ENCODE measurements around the gene DGUOK. TPM values are rescaled to one million over a fixed set of nuclear protein-coding genes. Genes with fewer than 3 reads are reported as not detected.

The DGUOK gene
- polyA plus RNA-seq, 1 donor from 2014 or later: 168 TPM

DNA sequence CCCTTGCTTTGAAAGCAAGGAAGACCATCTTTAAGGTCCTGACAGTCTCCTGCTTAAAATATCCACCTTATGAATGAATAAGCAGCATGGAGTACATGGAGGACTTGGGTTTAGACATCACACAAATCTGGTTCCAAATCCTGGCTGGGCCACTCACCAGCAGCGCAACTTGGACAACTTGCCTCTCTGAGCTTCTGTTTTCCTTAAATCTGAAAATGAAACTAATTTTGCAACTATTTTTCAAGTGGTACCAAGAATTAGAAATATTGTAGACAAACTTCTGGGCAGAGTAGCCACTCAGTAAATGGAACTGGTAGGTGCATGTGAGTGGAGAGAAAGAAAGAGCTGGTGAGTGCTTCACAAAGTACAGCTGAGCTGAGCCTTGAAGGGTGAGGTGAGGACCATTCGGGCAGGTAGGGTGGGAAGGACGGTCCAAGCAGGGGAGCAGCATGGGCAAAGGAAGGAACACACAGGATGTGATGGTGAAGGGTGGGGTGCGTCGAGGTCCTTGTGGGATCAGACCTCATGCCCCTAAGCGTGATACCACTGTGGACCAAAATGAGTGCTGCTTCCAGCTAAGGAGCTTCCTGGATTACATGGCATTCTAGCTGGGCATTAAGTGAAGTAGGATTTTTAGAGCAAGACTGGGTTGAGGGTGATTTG, 43.6 kb downstream of the DGUOK start:
- Histone ChIP-seq H3K4me2 (ENCODE audit: low read length) (no peak overlapping the region), H3K27me3 (ENCODE audit: insufficient read depth, low read depth, low read length) (no peaks in the 10 kb centered on the region), H2AFZ (ENCODE audit: low read depth, low read length) (no peak overlapping the region), H3F3A (ENCODE audit: insufficient read depth, low read length, poor library complexity, severe bottlenecking) (no peaks in the 10 kb centered on the region), H3K9ac (ENCODE audit: low read length) (no peak overlapping the region), H3K27ac (ENCODE audit: low read length) (no peak overlapping the region), H3K79me2 (replicated peaks; ENCODE audit: insufficient read depth, low read length) (no peaks in the 10 kb centered on the region), H4K20me1 (ENCODE audit: insufficient read depth) (no peaks in the 10 kb centered on the region), H3K4me3 (ENCODE audit: low read length) (no peak overlapping the region), H3K36me3 (ENCODE audit: insufficient read depth, low read length) (no peaks in the 10 kb centered on the region), H3K9me3 (ENCODE audit: low read length) (no peaks in the 10 kb centered on the region), H3K9me2 (ENCODE audit: insufficient read depth, low read length) (no peaks in the 10 kb centered on the region)
- TF ChIP-seq EZH2 (IDR thresholded peaks at IDR 0.05; ENCODE audit: borderline replicate concordance, insufficient read depth, low read length, poor library complexity, severe bottlenecking) (no peak), POLR2AphosphoS5 (IDR thresholded peaks at IDR 0.05) (no peak), MXI1 (conservative IDR thresholded peaks at IDR 0.05; ENCODE audit: poor library complexity, severe bottlenecking) (no peak), TAF1 (IDR thresholded peaks at IDR 0.05; ENCODE audit: low read depth) (no peak), EP300 (conservative IDR thresholded peaks at IDR 0.05; ENCODE audit: poor library complexity, severe bottlenecking) (no peak), SMC3 (conservative IDR thresholded peaks at IDR 0.05; ENCODE audit: poor library complexity) (no peak), RAD21 (conservative IDR thresholded peaks at IDR 0.05) (no peak)
- TF ChIP-seq, protein P1, sequence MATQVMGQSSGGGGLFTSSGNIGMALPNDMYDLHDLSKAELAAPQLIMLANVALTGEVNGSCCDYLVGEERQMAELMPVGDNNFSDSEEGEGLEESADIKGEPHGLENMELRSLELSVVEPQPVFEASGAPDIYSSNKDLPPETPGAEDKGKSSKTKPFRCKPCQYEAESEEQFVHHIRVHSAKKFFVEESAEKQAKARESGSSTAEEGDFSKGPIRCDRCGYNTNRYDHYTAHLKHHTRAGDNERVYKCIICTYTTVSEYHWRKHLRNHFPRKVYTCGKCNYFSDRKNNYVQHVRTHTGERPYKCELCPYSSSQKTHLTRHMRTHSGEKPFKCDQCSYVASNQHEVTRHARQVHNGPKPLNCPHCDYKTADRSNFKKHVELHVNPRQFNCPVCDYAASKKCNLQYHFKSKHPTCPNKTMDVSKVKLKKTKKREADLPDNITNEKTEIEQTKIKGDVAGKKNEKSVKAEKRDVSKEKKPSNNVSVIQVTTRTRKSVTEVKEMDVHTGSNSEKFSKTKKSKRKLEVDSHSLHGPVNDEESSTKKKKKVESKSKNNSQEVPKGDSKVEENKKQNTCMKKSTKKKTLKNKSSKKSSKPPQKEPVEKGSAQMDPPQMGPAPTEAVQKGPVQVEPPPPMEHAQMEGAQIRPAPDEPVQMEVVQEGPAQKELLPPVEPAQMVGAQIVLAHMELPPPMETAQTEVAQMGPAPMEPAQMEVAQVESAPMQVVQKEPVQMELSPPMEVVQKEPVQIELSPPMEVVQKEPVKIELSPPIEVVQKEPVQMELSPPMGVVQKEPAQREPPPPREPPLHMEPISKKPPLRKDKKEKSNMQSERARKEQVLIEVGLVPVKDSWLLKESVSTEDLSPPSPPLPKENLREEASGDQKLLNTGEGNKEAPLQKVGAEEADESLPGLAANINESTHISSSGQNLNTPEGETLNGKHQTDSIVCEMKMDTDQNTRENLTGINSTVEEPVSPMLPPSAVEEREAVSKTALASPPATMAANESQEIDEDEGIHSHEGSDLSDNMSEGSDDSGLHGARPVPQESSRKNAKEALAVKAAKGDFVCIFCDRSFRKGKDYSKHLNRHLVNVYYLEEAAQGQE (IDR thresholded peaks at IDR 0.05; ENCODE audit: borderline replicate concordance): no peak
- TF ChIP-seq, protein P2, sequence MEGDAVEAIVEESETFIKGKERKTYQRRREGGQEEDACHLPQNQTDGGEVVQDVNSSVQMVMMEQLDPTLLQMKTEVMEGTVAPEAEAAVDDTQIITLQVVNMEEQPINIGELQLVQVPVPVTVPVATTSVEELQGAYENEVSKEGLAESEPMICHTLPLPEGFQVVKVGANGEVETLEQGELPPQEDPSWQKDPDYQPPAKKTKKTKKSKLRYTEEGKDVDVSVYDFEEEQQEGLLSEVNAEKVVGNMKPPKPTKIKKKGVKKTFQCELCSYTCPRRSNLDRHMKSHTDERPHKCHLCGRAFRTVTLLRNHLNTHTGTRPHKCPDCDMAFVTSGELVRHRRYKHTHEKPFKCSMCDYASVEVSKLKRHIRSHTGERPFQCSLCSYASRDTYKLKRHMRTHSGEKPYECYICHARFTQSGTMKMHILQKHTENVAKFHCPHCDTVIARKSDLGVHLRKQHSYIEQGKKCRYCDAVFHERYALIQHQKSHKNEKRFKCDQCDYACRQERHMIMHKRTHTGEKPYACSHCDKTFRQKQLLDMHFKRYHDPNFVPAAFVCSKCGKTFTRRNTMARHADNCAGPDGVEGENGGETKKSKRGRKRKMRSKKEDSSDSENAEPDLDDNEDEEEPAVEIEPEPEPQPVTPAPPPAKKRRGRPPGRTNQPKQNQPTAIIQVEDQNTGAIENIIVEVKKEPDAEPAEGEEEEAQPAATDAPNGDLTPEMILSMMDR (IDR thresholded peaks at IDR 0.05; ENCODE audit: poor library complexity, severe bottlenecking): no peak

DNA sequence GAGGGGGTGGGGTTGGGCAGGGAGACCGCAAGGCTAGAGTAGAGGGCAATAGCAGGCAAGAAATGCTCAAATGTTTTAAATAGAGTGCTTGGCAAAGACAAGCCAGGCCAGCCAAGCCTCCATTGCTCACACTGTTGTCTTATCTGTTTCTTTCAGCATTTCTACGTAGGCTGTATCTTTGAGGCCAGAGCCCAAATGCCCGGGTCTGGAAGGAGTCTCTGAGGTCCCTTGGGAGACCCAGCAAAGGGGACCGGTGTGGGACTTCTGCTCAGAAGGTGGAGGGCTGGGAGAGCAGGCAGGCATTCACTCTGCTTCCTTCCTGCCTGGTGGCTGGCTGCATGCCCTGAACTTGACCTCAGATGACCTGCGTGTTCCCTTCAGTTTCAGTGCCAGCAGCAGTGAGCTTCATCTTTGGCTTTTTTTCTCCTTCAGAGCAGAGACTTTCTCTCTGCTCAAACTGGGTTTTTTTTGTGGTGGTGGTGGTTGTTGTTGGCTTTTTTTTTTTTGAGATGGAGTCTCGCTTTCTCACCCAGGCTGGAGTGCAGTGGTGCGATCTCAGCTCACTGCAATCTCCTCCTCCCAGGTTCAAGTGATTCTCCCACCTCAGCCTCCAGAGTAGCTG, 44.3 kb downstream of the DGUOK start:
- Histone ChIP-seq H3K9me2 (ENCODE audit: insufficient read depth, low read length) (no peaks in the 10 kb centered on the region), H3K4me3 (ENCODE audit: low read length) (no peak overlapping the region), H2AFZ (ENCODE audit: low read depth, low read length) (no peak overlapping the region), H3K36me3 (ENCODE audit: insufficient read depth, low read length) (no peaks in the 10 kb centered on the region), H3K9ac (ENCODE audit: low read length) (no peak overlapping the region), H3K27ac (ENCODE audit: low read length) (no peak overlapping the region), H3K27me3 (ENCODE audit: insufficient read depth, low read depth, low read length) (no peaks in the 10 kb centered on the region), H3K79me2 (replicated peaks; ENCODE audit: insufficient read depth, low read length) (no peaks in the 10 kb centered on the region), H4K20me1 (ENCODE audit: insufficient read depth) (no peaks in the 10 kb centered on the region), H3K4me2 (ENCODE audit: low read length) (no peak overlapping the region), H3K9me3 (ENCODE audit: low read length) (no peaks in the 10 kb centered on the region), H3F3A (ENCODE audit: insufficient read depth, low read length, poor library complexity, severe bottlenecking) (no peaks in the 10 kb centered on the region)
- TF ChIP-seq, protein P2 (IDR thresholded peaks at IDR 0.05; ENCODE audit: poor library complexity, severe bottlenecking): no peak
- TF ChIP-seq EZH2 (IDR thresholded peaks at IDR 0.05; ENCODE audit: borderline replicate concordance, insufficient read depth, low read length, poor library complexity, severe bottlenecking) (no peak), SMC3 (conservative IDR thresholded peaks at IDR 0.05; ENCODE audit: poor library complexity) (no peak), RAD21 (conservative IDR thresholded peaks at IDR 0.05) (no peak), EP300 (conservative IDR thresholded peaks at IDR 0.05; ENCODE audit: poor library complexity, severe bottlenecking) (no peak), MXI1 (conservative IDR thresholded peaks at IDR 0.05; ENCODE audit: poor library complexity, severe bottlenecking) (no peak), POLR2AphosphoS5 (IDR thresholded peaks at IDR 0.05) (no peak), TAF1 (IDR thresholded peaks at IDR 0.05; ENCODE audit: low read depth) (no peak)
- TF ChIP-seq, protein P1 (IDR thresholded peaks at IDR 0.05; ENCODE audit: borderline replicate concordance): no peak

Measured in neural cell (in vitro differentiated cells).